K562 (cell line): ENCODE results near the gene CBLN2. TPM values are rescaled to one million over a fixed set of nuclear protein-coding genes. Genes with fewer than 3 reads are reported as not detected.

Experiments
- ATAC-seq: fragments of 200-7000 bp; cut with Tn5 transposase; 3 replicates; pipeline ENCODE4 v1.9.1; 2020; ENCODE audit warnings: moderate library complexity
- BruUV-seq: library from RNA; stranded (reverse); fragments of 400-500 nt; replicated peaks from 2 replicates; lab custom pipeline; 2021; lab: Mats Ljungman, UMichigan
- CTCF ChIA-PET: fragments of 300-600 bp; formaldehyde crosslinking; extraction: SDS; loops from one replicate; lab custom pipeline; 2021; ENCODE audit warnings: low intra/inter-chr PET ratio; lab: Yijun Ruan, JAX
- POLR2A ChIA-PET: fragments of 300-600, 350-650 bp; sonication (Branson Sonifier 250); formaldehyde crosslinking; extraction: SDS; loops from one replicate; lab custom pipeline; 2021; ENCODE audit warnings: antibody characterized with exemption, inconsistent platforms; lab: Yijun Ruan, JAX
- DNase-seq, 4 experiments: peaks; one replicate each; pipeline versions ENCODE4 v3.0.0 to v3.0.0-alpha.2; 2011 to 2018; ENCODE audit warnings: low spot score in 3 of 4, mixed read lengths in 3 of 4; ENCODE audit errors: extremely low read depth in 1 of 4
- FAIRE-seq: peaks from 2 replicates; lab custom pipeline; 2011; peaks lifted over from hg19 to GRCh38; lab: Jason Lieb, UNC
- H2AFZ ChIP-seq: 2 replicates; pipeline ENCODE4 v1.6.0; 2011; ENCODE audit warnings: low read depth, low read length, control low read depth, inconsistent platforms
- H3K27ac ChIP-seq: fragments of 200-600 bp; 3 replicates; pipeline ENCODE4 v1.8.0; 2011; ENCODE audit warnings: low read depth, mild to moderate bottlenecking, control low read depth, inconsistent platforms, low read length, moderate library complexity, mixed read lengths; ENCODE audit errors: extremely low read depth
- H3K27me3 ChIP-seq, 2 experiments: fragments of 300-600 bp in 1 of 2; 2 replicates in 1 of 2; 3 replicates in 1 of 2; pipeline versions ENCODE4 v1.6.0 to v1.8.0; 2011; ENCODE audit warnings: inconsistent platforms in 2 of 2, low read length in 2 of 2, mild to moderate bottlenecking in 1 of 2, mixed read lengths in 1 of 2, moderate library complexity in 1 of 2; ENCODE audit not compliant: control insufficient read depth in 2 of 2, insufficient read depth in 2 of 2
- H3K36me3 ChIP-seq: fragments of 300-600 bp; 3 replicates; pipeline ENCODE4 v1.8.0; 2011; ENCODE audit warnings: mild to moderate bottlenecking, low read length, inconsistent platforms; ENCODE audit not compliant: control insufficient read depth, insufficient read depth
- H3K4me1 ChIP-seq, 2 experiments: fragments of 200-600 bp in 1 of 2; replicated peaks in 1 of 2; 2 replicates in 1 of 2; 3 replicates in 1 of 2; pipeline versions ENCODE4 v1.5.1 to v1.8.0; 2011; ENCODE audit warnings: inconsistent platforms in 2 of 2, low read length in 2 of 2, mild to moderate bottlenecking in 1 of 2, mixed read lengths in 1 of 2, moderate library complexity in 1 of 2; ENCODE audit not compliant: control insufficient read depth in 2 of 2, insufficient read depth in 2 of 2
- H3K4me2 ChIP-seq: 2 replicates; pipeline ENCODE4 v1.6.1; 2011; ENCODE audit warnings: low read length, control low read depth, inconsistent platforms, mixed read lengths; ENCODE audit not compliant: insufficient read depth
- H3K4me3 ChIP-seq: fragments of 200-600 bp; sonication (generic), shearing (Covaris generic); 2 replicates; pipeline ENCODE4 v1.5.1; 2016; ENCODE audit warnings: control low read depth, inconsistent platforms
- H3K79me2 ChIP-seq: fragments of 200-600 bp; 3 replicates; pipeline ENCODE4 v1.8.0; 2011; ENCODE audit warnings: low read length, inconsistent platforms; ENCODE audit not compliant: control insufficient read depth, insufficient read depth
- H3K9ac ChIP-seq, 2 experiments: 2 replicates each; pipeline versions ENCODE4 v1.6.0 to v1.6.1; 2011; ENCODE audit warnings: low read depth in 2 of 2, low read length in 2 of 2, control low read depth in 1 of 2, inconsistent platforms in 1 of 2, mild to moderate bottlenecking in 1 of 2, mixed read lengths in 1 of 2; ENCODE audit not compliant: insufficient read depth in 1 of 2
- H3K9me1 ChIP-seq: one replicate; pipeline ENCODE4 v1.6.0; 2011; ENCODE audit warnings: inconsistent platforms, mild to moderate bottlenecking, low read length, moderate library complexity; ENCODE audit not compliant: control insufficient read depth, insufficient read depth
- H3K9me3 ChIP-seq: replicated peaks from 2 replicates; pipeline ENCODE4 v1.5.1; 2011; ENCODE audit warnings: low read depth, low read length, inconsistent platforms; ENCODE audit not compliant: control insufficient read depth, insufficient read depth
- H4K20me1 ChIP-seq: replicated peaks from 2 replicates; pipeline ENCODE4 v1.6.1; 2011; ENCODE audit warnings: low read length, inconsistent platforms, mixed read lengths; ENCODE audit not compliant: control insufficient read depth, insufficient read depth
- CEBPG ChIP-seq, 3 experiments: fragments of 200-800 bp in 1 of 3; sonication (Bioruptor generic) in 1 of 3; sonication (generic) in 1 of 3; formaldehyde crosslinking in 1 of 3; IDR thresholded peaks in 2 of 3; conservative IDR thresholded peaks in 1 of 3; 2 replicates each; pipeline versions ENCODE4 v1.6.1 to v1.8.0; 2016 to 2022; ENCODE audit warnings: missing compliant biosample characterization in 2 of 3, missing genetic modification characterization in 2 of 3, mild to moderate bottlenecking in 1 of 3, missing genetic modification reagents in 1 of 3
- ZNF253 ChIP-seq: fragments of 250-450 bp; sonication (Bioruptor Pico); conservative IDR thresholded peaks from 2 replicates; pipeline ENCODE4 v1.6.1; 2021; ENCODE audit warnings: mild to moderate bottlenecking
- ZNF589 ChIP-seq: fragments of 200-800 bp; sonication (Bioruptor generic); IDR thresholded peaks from 2 replicates; pipeline ENCODE4 v1.6.1; 2016; ENCODE audit warnings: low read depth, missing genetic modification characterization, missing compliant biosample characterization
- WGBS: fragments of 100-300 bp; shearing (Covaris generic); methylation state at CpG from one replicate; pipeline ENCODE4 v1.1.6; 2016; ENCODE audit warnings: low coverage, mixed read lengths; ENCODE audit not compliant: insufficient coverage; ENCODE audit errors: missing lambda C conversion rate; 5-methylcytosine and 5-hydroxymethylcytosine counted together
- in situ Hi-C: fragments of 300-500 bp; cut with MboI; formaldehyde crosslinking; loops from 4 replicates; pipeline ENCODE4 v1.15.0; 2018; ENCODE audit warnings: inconsistent platforms, mixed read lengths
- intact Hi-C: fragments of 100-400 bp; cut with micrococcal nuclease; formaldehyde crosslinking; loops from 2 replicates; pipeline ENCODE4 v1.14.2; 2022
- polyA plus RNA-seq, 8 experiments: library from polyadenylated mRNA; depleted of rRNA in 4 of 8; stranded (reverse) in 5 of 8; unstranded in 3 of 8; fragments of >200 nt; fragmentation: Nextera tagmentation in 2 of 8; fragmentation: Illumina TruSeq in 1 of 8; extraction: Ambion mirVana in 2 of 8; extraction: Trizol in 1 of 8; gene quantifications; 2 replicates each; pipeline versions ENCODE4 v1.2.1 to v1.2.3, GENCODE V29; 2011 to 2014; ENCODE audit warnings: inconsistent platforms in 1 of 8, missing spikeins in 1 of 8
- total RNA-seq, 7 experiments: library from RNA; depleted of rRNA in 6 of 7; stranded (reverse); fragments of >200 nt in 6 of 7; fragmentation: Illumina TruSeq in 2 of 7; extraction: Trizol in 2 of 7; gene quantifications; 2 replicates each; pipeline versions ENCODE4 v1.2.1 to v1.2.3, GENCODE V29; 2011 to 2021; ENCODE audit warnings: low replicate concordance in 1 of 7

Gene CBLN2
- total and polyA plus RNA-seq, 9 of the 15 experiments (the other 6 are each of a cell fraction or from before 2014, with no cell fraction given) = not detected

DNA sequence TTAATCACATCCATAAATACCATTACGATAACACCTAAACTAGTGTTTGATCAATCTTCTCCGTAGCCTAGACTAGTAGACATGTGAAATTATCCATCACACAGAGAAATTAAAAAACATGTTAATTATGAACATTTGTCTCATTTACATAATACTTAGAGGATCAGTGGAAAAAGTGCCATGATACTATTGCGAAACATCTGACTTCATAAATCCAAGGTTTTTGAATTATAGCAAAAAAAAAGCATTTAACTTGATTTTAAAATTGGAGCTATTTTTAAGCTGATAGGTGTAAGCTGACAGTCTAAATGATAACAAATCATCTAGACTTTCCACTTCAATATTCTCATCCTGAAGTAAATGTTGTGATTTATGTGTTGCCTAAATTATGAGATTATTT is 51.6 kb downstream of the CBLN2 start:
- intact Hi-C loops = no loop called here

More for the DNA sequence above, 51.6 kb downstream of the CBLN2 start:
- Histone ChIP-seq H3K27ac (no peak overlapping the region), H3K9ac (no peak overlapping the region), H3K4me1 (no peaks in the 10 kb centered on the region), H3K27me3 (no peaks in the 10 kb centered on the region), H3K9me1 (no peaks in the 10 kb centered on the region), H3K79me2 (no peaks in the 10 kb centered on the region), H2AFZ (no peak overlapping the region), H3K4me3 (no peak overlapping the region), H4K20me1 (no peaks in the 10 kb centered on the region), H3K4me2 (no peak overlapping the region), H3K36me3 (no peaks in the 10 kb centered on the region)
- in situ Hi-C loops = no loop called here
- no peak for FAIRE-seq
- ChIA-PET POLR2A (no interaction called here), CTCF (no interaction called here)
- no peak for TF ChIP-seq ZNF589 (CRISPR knock-in tag)
- no peak for TF ChIP-seq ZNF253 (CRISPR knock-in tag)
- TF ChIP-seq CEBPG (CRISPR knock-in tag; IDR thresholded peaks at IDR 0.05) = no peak
- peak in 1 of 2 experiments; percentile 22; a peak in 1 of 4 replicates for TF ChIP-seq CEBPG (tag; conservative IDR thresholded peaks at IDR 0.05 in 1 of 2, IDR thresholded peaks at IDR 0.05 in 1 of 2)
- TF ChIP-seq, all 486 proteins: peak for 1
- BruUV-seq = no TSS peak
- DNase-seq (no peak), ATAC-seq (no peak)
- 3% methylated on average over 3 of the region's 3 CpGs for WGBS
- H3K9me3 ChIP-seq = no peaks in the 10 kb centered on the region
